CD4-positive, alpha-beta T cell (primary cell): ENCODE measurements around the gene AK2. TPM values are rescaled to one million over a fixed set of nuclear protein-coding genes. Genes with fewer than 3 reads are reported as not detected.

ENCODE experiments used
- ATAC-seq: fragments of 200-7000 bp; cut with Tn5 transposase; one replicate; pipeline ENCODE4 v1.10.0; 2022; ENCODE audit warnings: mild to moderate bottlenecking; ENCODE audit not compliant: poor library complexity
- CTCF ChIA-PET: fragments of 350-600 bp; sonication (Branson Sonifier 250); formaldehyde crosslinking; loops from one replicate; lab custom pipeline; 2021; ENCODE audit warnings: antibody characterized with exemption, inconsistent platforms; lab: Charles Lee
- POLR2A ChIA-PET: fragments of 350-600 bp; sonication (Branson Sonifier 250); formaldehyde crosslinking; loops from one replicate; lab custom pipeline; 2021; ENCODE audit warnings: antibody characterized with exemption, inconsistent platforms; lab: Charles Lee
- DNase-seq, 14 experiments: peaks; one replicate each; pipeline ENCODE4 v3.0.0-alpha.2; 2013 to 2020; ENCODE audit warnings: mixed read lengths in 2 of 14
- H3K27ac ChIP-seq, 2 donors: one replicate each; pipeline versions ENCODE4 v1.5.1 to v1.7.0; 2013; ENCODE audit warnings: low read length in 2 of 2, low read depth in 1 of 2, mild to moderate bottlenecking in 1 of 2
- H3K27me3 ChIP-seq, 2 experiments: 1 replicate in 1 of 2; 2 replicates in 1 of 2; pipeline versions ENCODE4 v1.6.1 to v1.7.0; 2013; ENCODE audit warnings: low read length in 2 of 2, control low read depth in 1 of 2, mild to moderate bottlenecking in 1 of 2, moderate library complexity in 1 of 2; ENCODE audit not compliant: insufficient read depth in 2 of 2, control insufficient read depth in 1 of 2
- H3K36me3 ChIP-seq: one replicate; pipeline ENCODE4 v1.6.1; 2013; ENCODE audit warnings: low read length, control low read depth; ENCODE audit not compliant: insufficient read depth
- H3K4me1 ChIP-seq: one replicate; pipeline ENCODE4 v1.6.1; 2013; ENCODE audit warnings: low read length, control low read depth; ENCODE audit not compliant: insufficient read depth
- H3K4me3 ChIP-seq: one replicate; pipeline ENCODE4 v1.5.1; 2013; ENCODE audit warnings: mild to moderate bottlenecking, low read length, moderate library complexity
- H3K9me3 ChIP-seq, 2 experiments: 1 replicate in 1 of 2; 2 replicates in 1 of 2; pipeline versions ENCODE4 v1.6.1 to v1.7.0; 2013; ENCODE audit warnings: low read length in 2 of 2, mild to moderate bottlenecking in 2 of 2, control low read depth in 1 of 2, moderate library complexity in 1 of 2; ENCODE audit not compliant: control insufficient read depth in 1 of 2, insufficient read depth in 1 of 2
- H3K27ac Mint-ChIP-seq: one replicate; pipeline ENCODE4 v1.8.0; 2020; ENCODE audit warnings: mixed read lengths
- H3K27me3 Mint-ChIP-seq: one replicate; pipeline ENCODE4 v1.8.0; 2021; ENCODE audit warnings: mixed read lengths
- H3K36me3 Mint-ChIP-seq: one replicate; pipeline ENCODE4 v1.8.0; 2021; ENCODE audit warnings: low read depth, mixed read lengths
- H3K4me1 Mint-ChIP-seq: one replicate; pipeline ENCODE4 v1.8.0; 2021; ENCODE audit warnings: low read depth, mixed read lengths
- H3K4me3 Mint-ChIP-seq: one replicate; pipeline ENCODE4 v1.8.0; 2020; ENCODE audit warnings: mild to moderate bottlenecking, mixed read lengths
- H3K9me3 Mint-ChIP-seq: one replicate; pipeline ENCODE4 v1.8.0; 2020; ENCODE audit warnings: mixed read lengths
- intact Hi-C, 2 experiments: fragments of 100-400 bp; cut with DNase I in 1 of 2; cut with micrococcal nuclease in 1 of 2; formaldehyde crosslinking; loops; one replicate each; pipeline versions ENCODE4 v1.15.1 to v1.9.0; 2023 to 2025; cut with DNase I, micrococcal nuclease
- total RNA-seq, 174 experiments: library from RNA in 2 of 174; stranded (reverse) in 2 of 174; gene quantifications; one replicate each; pipeline ENCODE4 v1.2.3 and lab custom pipeline; 2021 to 2026
- TF ChIP-seq, protein P1 (sequence below): fragments of 200-600 bp; IDR thresholded peaks from one replicate; pipeline ENCODE4 v1.8.0; 2022; ENCODE audit warnings: antibody characterized with exemption, mild to moderate bottlenecking

Gene AK2
- total RNA-seq, 2 experiments from 2014 or later, result 25.6 to 30.4 TPM

DNA sequence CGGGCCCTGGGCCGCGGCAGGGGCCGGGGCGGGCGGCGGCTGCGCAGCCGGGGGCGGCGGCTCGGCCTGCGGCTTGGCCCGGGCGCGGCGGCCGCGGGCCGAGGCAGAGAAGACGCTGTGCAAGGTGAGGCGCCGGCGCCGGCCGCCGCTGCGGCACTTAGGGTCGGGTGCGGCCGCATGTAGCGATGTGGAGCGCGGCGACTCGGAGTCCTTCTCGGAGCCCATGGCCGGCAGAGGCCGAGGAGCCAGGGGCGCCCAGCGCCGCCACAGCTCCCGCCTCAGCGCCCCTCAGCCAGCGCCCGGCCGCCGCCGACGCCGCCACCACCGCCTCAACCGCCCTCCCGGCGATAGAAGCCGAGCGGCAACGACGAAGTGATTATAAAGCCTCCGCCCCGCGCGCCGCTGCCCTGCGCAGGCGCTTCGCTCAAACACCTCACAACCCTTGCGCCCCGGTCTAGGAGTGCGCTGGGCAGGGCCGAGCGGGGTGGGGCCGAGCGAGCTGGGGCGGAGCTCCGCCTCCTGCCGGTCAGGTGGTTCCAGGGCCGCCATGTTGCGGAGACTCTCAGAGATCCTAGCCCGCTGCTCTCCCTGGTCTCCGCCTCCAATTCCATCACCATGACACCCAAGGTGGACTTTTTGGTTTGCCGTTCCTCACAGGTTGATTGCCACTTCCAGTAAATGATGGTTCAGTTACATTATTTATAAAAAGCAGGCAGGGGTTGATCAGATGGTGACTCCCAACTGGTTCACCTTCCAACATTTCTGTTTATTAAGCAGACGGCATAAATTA is 72.0 kb downstream of the AK2 start, which contains the start of gene RNF19B:
TSS of gene RNF19B (minus strand) at position 349 of the 790 bp plus-strand sequence. CDS start at position 225, 124 bp downstream.
- peak within 1 kb of the TSS; percentile 59 to 61 for H3K27ac ChIP-seq
- Mint-ChIP-seq H3K36me3 (peaks cover 4% of the 10 kb centered on the region), H3K9me3 (no peaks in the 10 kb centered on the region), H3K4me1 (peaks cover 37% of the 10 kb centered on the region), H3K27me3 (no peaks in the 10 kb centered on the region), H3K27ac (peak within 1 kb of the TSS; percentile 89), H3K4me3 (peak within 1 kb of the TSS; percentile 93)
- peaks cover 21% of the 10 kb centered on the region for H3K4me1 ChIP-seq
- intact Hi-C loops, result loop anchor here (2.0 to 10.0 kb wide), 7 partner anchors 16 to 218 kb away; partner anchors contain the start of genes AK2 (in 1 of the 2), AZIN2 (in 1 of the 2), S100PBP (in 1 of the 2) and TRIM62 (in 1 of the 2)
- H3K36me3 ChIP-seq, result no peaks in the 10 kb centered on the region
- no peaks in the 10 kb centered on the region for H3K9me3 ChIP-seq
- peak within 1 kb of the TSS; percentile 73 for H3K4me3 ChIP-seq
- TF ChIP-seq, protein P1, sequence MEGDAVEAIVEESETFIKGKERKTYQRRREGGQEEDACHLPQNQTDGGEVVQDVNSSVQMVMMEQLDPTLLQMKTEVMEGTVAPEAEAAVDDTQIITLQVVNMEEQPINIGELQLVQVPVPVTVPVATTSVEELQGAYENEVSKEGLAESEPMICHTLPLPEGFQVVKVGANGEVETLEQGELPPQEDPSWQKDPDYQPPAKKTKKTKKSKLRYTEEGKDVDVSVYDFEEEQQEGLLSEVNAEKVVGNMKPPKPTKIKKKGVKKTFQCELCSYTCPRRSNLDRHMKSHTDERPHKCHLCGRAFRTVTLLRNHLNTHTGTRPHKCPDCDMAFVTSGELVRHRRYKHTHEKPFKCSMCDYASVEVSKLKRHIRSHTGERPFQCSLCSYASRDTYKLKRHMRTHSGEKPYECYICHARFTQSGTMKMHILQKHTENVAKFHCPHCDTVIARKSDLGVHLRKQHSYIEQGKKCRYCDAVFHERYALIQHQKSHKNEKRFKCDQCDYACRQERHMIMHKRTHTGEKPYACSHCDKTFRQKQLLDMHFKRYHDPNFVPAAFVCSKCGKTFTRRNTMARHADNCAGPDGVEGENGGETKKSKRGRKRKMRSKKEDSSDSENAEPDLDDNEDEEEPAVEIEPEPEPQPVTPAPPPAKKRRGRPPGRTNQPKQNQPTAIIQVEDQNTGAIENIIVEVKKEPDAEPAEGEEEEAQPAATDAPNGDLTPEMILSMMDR, result no peak
- ATAC-seq (peak; percentile 93), DNase-seq (peak; percentile 87 to 97 (median 94))
- ChIA-PET POLR2A (interaction anchor here (0.5 to 2.8 kb wide), 26 partner anchors 10 to 384 kb away, joined by 3 to 71 read pairs (median 4); partner anchors contain the start of genes AZIN2, S100PBP, TRIM62 and YARS1), CTCF (interaction anchor here (0.6 to 1.7 kb wide), 4 partner anchors 31 to 217 kb away, joined by 3 to 8 read pairs (median 3); partner anchors contain the start of gene TRIM62)
- H3K27me3 ChIP-seq, result no peaks in the 10 kb centered on the region

DNA sequence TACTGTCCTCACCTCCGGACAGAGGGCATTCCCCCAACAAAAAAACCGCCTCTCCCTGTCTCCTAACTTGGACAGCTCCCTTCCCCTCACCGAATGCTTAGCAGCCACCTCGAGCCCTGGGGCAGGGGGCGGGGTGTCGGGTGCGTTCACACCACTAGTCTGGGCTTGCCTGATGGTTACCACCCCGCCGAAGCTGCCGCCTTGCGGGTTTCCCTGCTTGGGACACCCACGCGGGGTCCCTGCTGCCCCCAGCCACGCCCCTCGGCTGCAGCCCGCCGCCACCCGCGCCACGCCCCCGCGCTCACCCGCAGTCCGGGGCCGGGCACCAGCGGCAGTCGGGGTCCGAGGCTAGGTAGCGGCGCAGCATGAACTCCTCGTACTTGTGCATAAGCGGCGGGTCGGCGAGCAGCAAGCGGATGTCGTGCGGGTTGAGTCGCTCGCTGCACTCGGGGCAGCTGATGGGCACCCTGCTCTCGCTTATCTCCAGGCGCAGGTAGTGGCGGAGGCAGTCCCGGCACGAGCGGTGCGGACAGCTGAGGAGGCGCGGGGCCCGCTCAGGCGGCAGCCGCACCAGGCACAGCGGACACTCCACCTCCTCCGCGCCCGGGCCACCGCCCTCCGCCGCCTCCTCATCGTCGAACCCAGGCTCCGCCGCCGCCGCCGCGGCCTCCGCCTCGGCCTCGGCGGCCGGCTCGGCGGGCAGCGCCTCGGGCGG is 72.8 kb downstream of the AK2 start:
- peak; percentile 24 to 80 (median 50) for DNase-seq
- Mint-ChIP-seq H3K4me1 (peaks cover 43% of the 10 kb centered on the region), H3K9me3 (no peaks in the 10 kb centered on the region), H3K27me3 (no peaks in the 10 kb centered on the region), H3K4me3 (peak overlapping the region; percentile 77), H3K36me3 (peaks cover 4% of the 10 kb centered on the region), H3K27ac (peak overlapping the region; percentile 71)
- Histone ChIP-seq H3K36me3 (no peaks in the 10 kb centered on the region), H3K4me1 (peaks cover 24% of the 10 kb centered on the region), H3K27ac (peak overlapping the region in 1 of 2 donors; percentile 35), H3K27me3 (no peaks in the 10 kb centered on the region), H3K9me3 (no peaks in the 10 kb centered on the region), H3K4me3 (peak overlapping the region; percentile 73)
- ATAC-seq, result peak; percentile 35
- TF ChIP-seq, protein P1, result no peak
- intact Hi-C loops, result loop anchor here (2.0 to 10.0 kb wide), 7 partner anchors 17 to 218 kb away; partner anchors contain the start of genes AK2 (in 1 of the 2), AZIN2 (in 1 of the 2), S100PBP (in 1 of the 2) and TRIM62 (in 1 of the 2)
- CTCF ChIA-PET, result interaction anchor here (1.6 kb wide), 1 partner anchor 31 kb away, joined by 3 read pairs; no protein-coding TSS in a partner anchor
- POLR2A ChIA-PET, result interaction anchor here (0.7 to 2.8 kb wide), 19 partner anchors 9 to 313 kb away, joined by 3 to 71 read pairs (median 6); partner anchors contain the start of genes AZIN2, RBBP4, S100PBP and YARS1
